ENCODE measurements around the gene CCDC88C.

- TF ChIP-seq CTCF (conservative IDR thresholded peaks at IDR 0.05; ENCODE audit: low read length), result no peak
- TF ChIP-seq EZH2phosphoT487 (IDR thresholded peaks at IDR 0.05; ENCODE audit: borderline replicate concordance, low read depth, low read length), result no peak
These were observed 145.0 kb downstream of the CCDC88C start for GRCh38 chr14:91272341-91273272.

All from OCI-LY7 (cell line).